ENCODE data around the gene PEX11G.

DNA sequence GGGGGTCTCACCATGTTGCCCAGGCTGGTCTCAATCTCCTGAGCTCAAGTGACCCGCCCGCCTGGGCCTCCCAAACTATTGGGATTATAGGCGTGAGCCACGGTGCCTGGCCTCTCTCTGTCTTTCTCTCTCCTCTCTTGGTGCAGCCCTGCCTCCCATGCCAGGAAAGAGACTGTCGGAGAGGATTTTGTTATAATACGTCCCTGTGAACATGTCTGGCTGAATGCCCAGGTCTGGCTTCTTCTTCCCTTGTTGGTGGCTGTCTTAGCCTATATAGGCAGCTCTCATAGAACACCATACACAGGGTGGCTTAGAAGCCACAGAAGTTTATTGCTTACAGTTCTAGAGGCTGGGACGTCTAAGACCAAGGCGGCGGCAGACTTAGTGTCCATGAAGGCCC, 46.4 kb downstream of the PEX11G start:
- no peak for TF ChIP-seq POLR2AphosphoS5 (IDR thresholded peaks at IDR 0.05)
- TF ChIP-seq, protein P1, sequence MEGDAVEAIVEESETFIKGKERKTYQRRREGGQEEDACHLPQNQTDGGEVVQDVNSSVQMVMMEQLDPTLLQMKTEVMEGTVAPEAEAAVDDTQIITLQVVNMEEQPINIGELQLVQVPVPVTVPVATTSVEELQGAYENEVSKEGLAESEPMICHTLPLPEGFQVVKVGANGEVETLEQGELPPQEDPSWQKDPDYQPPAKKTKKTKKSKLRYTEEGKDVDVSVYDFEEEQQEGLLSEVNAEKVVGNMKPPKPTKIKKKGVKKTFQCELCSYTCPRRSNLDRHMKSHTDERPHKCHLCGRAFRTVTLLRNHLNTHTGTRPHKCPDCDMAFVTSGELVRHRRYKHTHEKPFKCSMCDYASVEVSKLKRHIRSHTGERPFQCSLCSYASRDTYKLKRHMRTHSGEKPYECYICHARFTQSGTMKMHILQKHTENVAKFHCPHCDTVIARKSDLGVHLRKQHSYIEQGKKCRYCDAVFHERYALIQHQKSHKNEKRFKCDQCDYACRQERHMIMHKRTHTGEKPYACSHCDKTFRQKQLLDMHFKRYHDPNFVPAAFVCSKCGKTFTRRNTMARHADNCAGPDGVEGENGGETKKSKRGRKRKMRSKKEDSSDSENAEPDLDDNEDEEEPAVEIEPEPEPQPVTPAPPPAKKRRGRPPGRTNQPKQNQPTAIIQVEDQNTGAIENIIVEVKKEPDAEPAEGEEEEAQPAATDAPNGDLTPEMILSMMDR (IDR thresholded peaks at IDR 0.05), result no peak
- TF ChIP-seq EP300 (IDR thresholded peaks at IDR 0.05; ENCODE audit: low read depth), result no peak

All from transverse colon (tissue), 4 donors.